Tibial nerve (tissue), 4 donors: ENCODE results near the gene AEBP2.

ENCODE experiments used
- EP300 ChIP-seq, 2 donors: sonication (generic); formaldehyde crosslinking; IDR thresholded peaks; one replicate each; pipeline ENCODE4 v1.6.1; 2017; ENCODE audit warnings: antibody characterized with exemption in 2 of 2, mild to moderate bottlenecking in 1 of 2
- POLR2A ChIP-seq, 2 donors: fragments of 450-650 bp; IDR thresholded peaks; one replicate each; pipeline ENCODE4 v1.6.1; 2017; ENCODE audit warnings: antibody characterized with exemption in 2 of 2, mild to moderate bottlenecking in 2 of 2, moderate library complexity in 2 of 2
- TF ChIP-seq, protein P1 (sequence below), 5 experiments: fragments of 200-600 bp in 3 of 5; fragments of 450-650 bp in 2 of 5; sonication (generic) in 3 of 5; IDR thresholded peaks; one replicate each; pipeline ENCODE4 v1.5.1; 2016 to 2019; ENCODE audit warnings: antibody characterized with exemption in 5 of 5, mild to moderate bottlenecking in 3 of 5, moderate library complexity in 2 of 5

DNA sequence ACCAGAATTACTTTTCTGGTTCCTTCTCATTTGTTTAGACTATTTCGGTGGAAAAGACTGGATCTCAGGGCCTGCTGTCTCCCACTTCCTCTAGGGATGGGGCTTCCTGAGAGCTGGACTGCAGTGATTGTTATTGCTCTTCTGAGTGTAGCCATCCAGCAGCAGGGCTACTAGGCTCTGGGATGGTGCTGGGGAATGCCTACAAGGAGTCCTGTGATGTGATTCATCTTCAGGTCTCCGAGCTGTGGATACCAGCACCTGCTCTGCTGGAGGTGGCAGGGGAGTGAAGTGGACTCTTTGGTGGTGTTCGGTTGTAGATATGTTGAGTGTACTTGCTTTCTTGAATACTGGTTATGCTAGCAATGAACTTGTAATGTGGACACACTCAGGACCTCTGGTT lies 42.7 kb downstream of the AEBP2 start:
- TF ChIP-seq, protein P1, sequence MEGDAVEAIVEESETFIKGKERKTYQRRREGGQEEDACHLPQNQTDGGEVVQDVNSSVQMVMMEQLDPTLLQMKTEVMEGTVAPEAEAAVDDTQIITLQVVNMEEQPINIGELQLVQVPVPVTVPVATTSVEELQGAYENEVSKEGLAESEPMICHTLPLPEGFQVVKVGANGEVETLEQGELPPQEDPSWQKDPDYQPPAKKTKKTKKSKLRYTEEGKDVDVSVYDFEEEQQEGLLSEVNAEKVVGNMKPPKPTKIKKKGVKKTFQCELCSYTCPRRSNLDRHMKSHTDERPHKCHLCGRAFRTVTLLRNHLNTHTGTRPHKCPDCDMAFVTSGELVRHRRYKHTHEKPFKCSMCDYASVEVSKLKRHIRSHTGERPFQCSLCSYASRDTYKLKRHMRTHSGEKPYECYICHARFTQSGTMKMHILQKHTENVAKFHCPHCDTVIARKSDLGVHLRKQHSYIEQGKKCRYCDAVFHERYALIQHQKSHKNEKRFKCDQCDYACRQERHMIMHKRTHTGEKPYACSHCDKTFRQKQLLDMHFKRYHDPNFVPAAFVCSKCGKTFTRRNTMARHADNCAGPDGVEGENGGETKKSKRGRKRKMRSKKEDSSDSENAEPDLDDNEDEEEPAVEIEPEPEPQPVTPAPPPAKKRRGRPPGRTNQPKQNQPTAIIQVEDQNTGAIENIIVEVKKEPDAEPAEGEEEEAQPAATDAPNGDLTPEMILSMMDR (IDR thresholded peaks at IDR 0.05), result no peak
- TF ChIP-seq POLR2A (IDR thresholded peaks at IDR 0.05) (no peak), EP300 (IDR thresholded peaks at IDR 0.05) (no peak)
